HG02588 (cell line): ENCODE results near the gene IGF1R.
A peak's percentile ranks its signal among the peaks of the same experiment; 100 is the strongest.

Source experiments
- ATAC-seq: cut with Tn5 transposase; IDR thresholded peaks from one replicate; pipeline ENCODE4 v1.9.1; 2021; ENCODE audit warnings: mild to moderate bottlenecking, moderate library complexity; ENCODE audit not compliant: unreplicated experiment

IGF1R gene

GRCh38 chr15:98815207-98815606 is 166.9 kb downstream of the IGF1R start:
- no peak for ATAC-seq

- no peak for ATAC-seq
Observed at GRCh38 chr15:98817745-98818144, 169.4 kb downstream of the IGF1R start.

GRCh38 chr15:98823012-98823458 is 174.7 kb downstream of the IGF1R start:
- no peak for ATAC-seq

- ATAC-seq, result no peak
Observed at GRCh38 chr15:98823616-98824015, 175.3 kb downstream of the IGF1R start.

GRCh38 chr15:98824595-98824994 is 176.3 kb downstream of the IGF1R start:
- ATAC-seq, result no peak

- no peak for ATAC-seq
Observed at GRCh38 chr15:98826658-98827057, 178.3 kb downstream of the IGF1R start.

GRCh38 chr15:98827217-98827616 is 178.9 kb downstream of the IGF1R start:
- no peak for ATAC-seq

GRCh38 chr15:98830034-98830634 is 181.8 kb downstream of the IGF1R start:
- no peak for ATAC-seq

GRCh38 chr15:98834976-98835375 is 186.6 kb downstream of the IGF1R start:
- ATAC-seq, result no peak

- no peak for ATAC-seq
Observed at GRCh38 chr15:98835876-98836275, 187.5 kb downstream of the IGF1R start.

- ATAC-seq, result no peak
Observed at GRCh38 chr15:98838387-98839259, 190.3 kb downstream of the IGF1R start.

- no peak for ATAC-seq
Observed at GRCh38 chr15:98840053-98840452, 191.7 kb downstream of the IGF1R start.

GRCh38 chr15:98841419-98841970 is 193.2 kb downstream of the IGF1R start:
- ATAC-seq, result no peak

GRCh38 chr15:98842192-98842972 is 194.0 kb downstream of the IGF1R start:
- no peak for ATAC-seq

GRCh38 chr15:98842973-98843285 is 194.6 kb downstream of the IGF1R start:
- ATAC-seq, result no peak

- ATAC-seq, result no peak
Observed at GRCh38 chr15:98843844-98844243, 195.5 kb downstream of the IGF1R start.

- no peak for ATAC-seq
Observed at GRCh38 chr15:98844261-98844660, 195.9 kb downstream of the IGF1R start.

- no peak for ATAC-seq
Observed at GRCh38 chr15:98845138-98845884, 197.0 kb downstream of the IGF1R start.

GRCh38 chr15:98850961-98851572 is 202.7 kb downstream of the IGF1R start:
- ATAC-seq, result peak; percentile 33

- ATAC-seq, result no peak
Observed at GRCh38 chr15:98853161-98853560, 204.8 kb downstream of the IGF1R start.
